Measurements from ENCODE around the gene NTPCR.
A peak's percentile ranks its signal among the peaks of the same experiment; 100 is the strongest.

Gene NTPCR

GRCh38 chr1:232987774-232988140 is 37.3 kb downstream of the NTPCR start:
- Histone ChIP-seq H3K9me3 (ENCODE audit: insufficient read depth, low read length, severe bottlenecking) (no peaks in the 10 kb centered on the region), H4K20me1 (ENCODE audit: insufficient read depth, low read length) (no peaks in the 10 kb centered on the region), H3K4me1 (ENCODE audit: insufficient read depth, low read length) (peaks cover 7% of the 10 kb centered on the region), H3K4me3 (ENCODE audit: low read depth in 1 of 2, low read length in 2 of 2) (no peak overlapping the region), H2AFZ (ENCODE audit: low read depth, low read length) (no peak overlapping the region), H3K27ac (ENCODE audit: low read length) (no peak overlapping the region), H3K4me2 (ENCODE audit: insufficient read depth, low read length) (no peak overlapping the region), H3K79me2 (ENCODE audit: insufficient read depth, low read length) (no peaks in the 10 kb centered on the region), H3K36me3 (ENCODE audit: insufficient read depth, low read length) (peaks cover 9% of the 10 kb centered on the region), H3K27me3 (ENCODE audit: insufficient read depth, low read length, poor library complexity) (no peaks in the 10 kb centered on the region), H3K9ac (ENCODE audit: low read depth, low read length) (no peak overlapping the region)
- DNase-seq: no peak
- ATAC-seq (ENCODE audit: insufficient read depth, low read depth): no peak
- no peak for TF ChIP-seq EZH2 (IDR thresholded peaks at IDR 0.05; ENCODE audit: borderline replicate concordance, low read depth, low read length, severe bottlenecking)
- TF ChIP-seq CTCF (IDR thresholded peaks at IDR 0.05; ENCODE audit: borderline replicate concordance, extremely low read depth, low read length, poor library complexity, severe bottlenecking): no peak

GRCh38 chr1:232988572-232989040 is 38.2 kb downstream of the NTPCR start:
- ATAC-seq (ENCODE audit: insufficient read depth, low read depth) (0 out of 3 replicates have a peak, but pooled peaks have one; percentile 17), DNase-seq (no peak)
- H3K36me3 ChIP-seq (ENCODE audit: insufficient read depth, low read length): peaks cover 10% of the 10 kb centered on the region
- peaks cover 4% of the 10 kb centered on the region for H3K9me3 ChIP-seq (ENCODE audit: insufficient read depth, low read length, severe bottlenecking)
- no peaks in the 10 kb centered on the region for H3K27me3 ChIP-seq (ENCODE audit: insufficient read depth, low read length, poor library complexity)
- H4K20me1 ChIP-seq (ENCODE audit: insufficient read depth, low read length): no peaks in the 10 kb centered on the region
- no peak overlapping the region for H3K9ac ChIP-seq (ENCODE audit: low read depth, low read length)
- H3K4me3 ChIP-seq (ENCODE audit: low read depth in 1 of 2, low read length in 2 of 2): no peak overlapping the region
- no peaks in the 10 kb centered on the region for H3K79me2 ChIP-seq (ENCODE audit: insufficient read depth, low read length)
- no peak overlapping the region for H3K4me2 ChIP-seq (ENCODE audit: insufficient read depth, low read length)
- no peak overlapping the region for H2AFZ ChIP-seq (ENCODE audit: low read depth, low read length)
- H3K4me1 ChIP-seq (ENCODE audit: insufficient read depth, low read length): peaks cover 7% of the 10 kb centered on the region
- 0 out of 2 replicates have a peak overlapping the region, but pooled peaks have one; percentile 3 for H3K27ac ChIP-seq (ENCODE audit: low read length)
- TF ChIP-seq EZH2 (IDR thresholded peaks at IDR 0.05; ENCODE audit: borderline replicate concordance, low read depth, low read length, severe bottlenecking) (no peak), CTCF (IDR thresholded peaks at IDR 0.05; ENCODE audit: borderline replicate concordance, extremely low read depth, low read length, poor library complexity, severe bottlenecking) (no peak)

- Histone ChIP-seq H3K4me3 (ENCODE audit: low read depth in 1 of 2, low read length in 2 of 2) (no peak overlapping the region), H3K4me1 (ENCODE audit: insufficient read depth, low read length) (peaks cover 7% of the 10 kb centered on the region), H3K27ac (ENCODE audit: low read length) (peak overlapping the region; percentile 48; the same call in 1 of the 2 replicates), H3K9me3 (ENCODE audit: insufficient read depth, low read length, severe bottlenecking) (peaks cover 13% of the 10 kb centered on the region), H3K27me3 (ENCODE audit: insufficient read depth, low read length, poor library complexity) (no peaks in the 10 kb centered on the region), H3K36me3 (ENCODE audit: insufficient read depth, low read length) (peaks cover 13% of the 10 kb centered on the region), H3K79me2 (ENCODE audit: insufficient read depth, low read length) (no peaks in the 10 kb centered on the region), H2AFZ (ENCODE audit: low read depth, low read length) (no peak overlapping the region), H4K20me1 (ENCODE audit: insufficient read depth, low read length) (no peaks in the 10 kb centered on the region), H3K9ac (ENCODE audit: low read depth, low read length) (no peak overlapping the region), H3K4me2 (ENCODE audit: insufficient read depth, low read length) (no peak overlapping the region)
- ATAC-seq (ENCODE audit: insufficient read depth, low read depth): peak; percentile 69
- TF ChIP-seq CTCF (IDR thresholded peaks at IDR 0.05; ENCODE audit: borderline replicate concordance, extremely low read depth, low read length, poor library complexity, severe bottlenecking) (peak; percentile 18), EZH2 (IDR thresholded peaks at IDR 0.05; ENCODE audit: borderline replicate concordance, low read depth, low read length, severe bottlenecking) (no peak)
- DNase-seq: peak; percentile 39
Measured at GRCh38 chr1:232990176-232991128, 40.0 kb downstream of the NTPCR start.

All from DND-41 (cell line).